MCF 10A (cell line): ENCODE results near the gene IMP4. TPM values are rescaled to one million over a fixed set of nuclear protein-coding genes. Genes with fewer than 3 reads are reported as not detected.
A peak's percentile ranks its signal among the peaks of the same experiment; 100 is the strongest.

Experiments
- BruUV-seq: library from RNA; stranded (reverse); fragments of 400-500 nt; replicated peaks from 2 replicates; lab custom pipeline; 2021; lab: Mats Ljungman, UMichigan
- CTCF ChIA-PET: fragments of 300-600 bp; sonication (Branson Sonifier 250); formaldehyde crosslinking; extraction: SDS; loops from one replicate; lab custom pipeline; 2021; ENCODE audit warnings: antibody characterized with exemption, inconsistent platforms; lab: Yijun Ruan, JAX
- POLR2A ChIA-PET: fragments of 300-600, 350-650 bp; sonication (Branson Sonifier 250); formaldehyde crosslinking; extraction: SDS; loops from one replicate; lab custom pipeline; 2020; ENCODE audit warnings: antibody characterized with exemption, inconsistent platforms; lab: Yijun Ruan, JAX
- DNase-seq: peaks from one replicate; pipeline ENCODE4 v3.0.0-alpha.2; 2018; ENCODE audit not compliant: unreplicated experiment
- H3K27ac Mint-ChIP-seq: one replicate; pipeline ENCODE4 v1.8.0; 2022; ENCODE audit warnings: mild to moderate bottlenecking, low read depth, mixed read lengths; ENCODE audit not compliant: unreplicated experiment
- H3K27me3 Mint-ChIP-seq: one replicate; pipeline ENCODE4 v1.8.0; 2022; ENCODE audit warnings: mixed read lengths; ENCODE audit not compliant: insufficient read depth, unreplicated experiment
- H3K36me3 Mint-ChIP-seq: one replicate; pipeline ENCODE4 v1.8.0; 2022; ENCODE audit warnings: mild to moderate bottlenecking, moderate library complexity, mixed read lengths; ENCODE audit not compliant: insufficient read depth, unreplicated experiment
- H3K4me1 Mint-ChIP-seq: one replicate; pipeline ENCODE4 v1.8.0; 2022; ENCODE audit warnings: mixed read lengths; ENCODE audit not compliant: insufficient read depth, unreplicated experiment
- H3K4me3 Mint-ChIP-seq: one replicate; pipeline ENCODE4 v1.8.0; 2022; ENCODE audit warnings: mild to moderate bottlenecking, moderate library complexity, mixed read lengths; ENCODE audit not compliant: unreplicated experiment
- H3K9me3 Mint-ChIP-seq: one replicate; pipeline ENCODE4 v1.8.0; 2022; ENCODE audit warnings: mixed read lengths; ENCODE audit not compliant: unreplicated experiment
- CTCF ChIP-seq: fragments of 200-600 bp; IDR thresholded peaks from one replicate; pipeline ENCODE4 v1.8.0; 2022; ENCODE audit warnings: antibody characterized with exemption, mild to moderate bottlenecking; ENCODE audit not compliant: unreplicated experiment
- intact Hi-C: fragments of 100-400 bp; cut with micrococcal nuclease; formaldehyde crosslinking; loops from 2 replicates; pipeline ENCODE4 v1.14.1; 2022
- total RNA-seq: library from RNA; stranded (reverse); gene quantifications from 2 replicates; pipeline ENCODE4 v1.2.3, GENCODE V29; 2022

The IMP4 gene
- total RNA-seq, 1 experiment from 2014 or later = 144 TPM

GRCh38 chr2:130378206-130378897 lies 35.7 kb downstream of the IMP4 start:
- DNase-seq = no peak
- no TSS peak for BruUV-seq
- Mint-ChIP-seq H3K4me1 (peaks cover 23% of the 10 kb centered on the region), H3K27me3 (no peaks in the 10 kb centered on the region), H3K9me3 (no peaks in the 10 kb centered on the region), H3K36me3 (peaks cover 10% of the 10 kb centered on the region), H3K4me3 (no peak overlapping the region), H3K27ac (no peak overlapping the region)
- POLR2A ChIA-PET = interaction anchor here (0.7 to 1.2 kb wide), 2 partner anchors 10 to 48 kb away, joined by 3 read pairs; no protein-coding TSS in a partner anchor
- TF ChIP-seq CTCF = no peak
- intact Hi-C loops = no loop called here
- CTCF ChIA-PET = interaction anchor here (0.6 to 1.1 kb wide), 2 partner anchors 11 to 243 kb away, joined by 4 to 5 read pairs; no protein-coding TSS in a partner anchor

GRCh38 chr2:130378898-130379214 lies 36.2 kb downstream of the IMP4 start:
- Mint-ChIP-seq H3K27me3 (no peaks in the 10 kb centered on the region), H3K27ac (no peak overlapping the region), H3K9me3 (no peaks in the 10 kb centered on the region), H3K4me3 (no peak overlapping the region), H3K36me3 (peaks cover 10% of the 10 kb centered on the region), H3K4me1 (peaks cover 18% of the 10 kb centered on the region)
- no peak for DNase-seq
- intact Hi-C loops = no loop called here
- ChIA-PET CTCF (interaction anchor here (1.1 kb wide), 1 partner anchor 10 kb away, joined by 4 read pairs; no protein-coding TSS in a partner anchor), POLR2A (interaction anchor here (0.7 kb wide), 1 partner anchor 48 kb away, joined by 3 read pairs; no protein-coding TSS in a partner anchor)
- TF ChIP-seq CTCF = no peak
- no TSS peak for BruUV-seq

- no peak for TF ChIP-seq CTCF
- no peak for DNase-seq
- peak overlapping the region; percentile 18 for H3K27ac Mint-ChIP-seq
- H3K9me3 Mint-ChIP-seq = no peaks in the 10 kb centered on the region
- CTCF ChIA-PET = no interaction called here
- intact Hi-C loops = no loop called here
- BruUV-seq = no TSS peak
- POLR2A ChIA-PET = no interaction called here
- no peaks in the 10 kb centered on the region for H3K27me3 Mint-ChIP-seq
- no peak overlapping the region for H3K4me3 Mint-ChIP-seq
- no peaks in the 10 kb centered on the region for H3K36me3 Mint-ChIP-seq
- H3K4me1 Mint-ChIP-seq = peaks cover 10% of the 10 kb centered on the region
These were observed 37.6 kb downstream of the IMP4 start for GRCh38 chr2:130380096-130380934.

- intact Hi-C loops = no loop called here
- Mint-ChIP-seq H3K27ac (no peak overlapping the region), H3K4me1 (peaks cover 3% of the 10 kb centered on the region), H3K9me3 (no peaks in the 10 kb centered on the region), H3K36me3 (no peaks in the 10 kb centered on the region), H3K27me3 (no peaks in the 10 kb centered on the region), H3K4me3 (no peak overlapping the region)
- DNase-seq = no peak
- no peak for TF ChIP-seq CTCF
- CTCF ChIA-PET = interaction anchor here (0.8 kb wide), 1 partner anchor 8 kb away, joined by 4 read pairs; no protein-coding TSS in a partner anchor
- BruUV-seq = no TSS peak
- POLR2A ChIA-PET = no interaction called here
These were observed 38.4 kb downstream of the IMP4 start for GRCh38 chr2:130381145-130381544.
